Endodermal cell (in vitro differentiated cells): ENCODE measurements around the gene GEMIN4. TPM values are rescaled to one million over a fixed set of nuclear protein-coding genes. Genes with fewer than 3 reads are reported as not detected.

Source experiments
- DNase-seq: peaks from one replicate; pipeline ENCODE4 v3.0.0-alpha.2; 2017
- H3K27ac ChIP-seq: 2 replicates; pipeline ENCODE4 v1.5.1; 2013; ENCODE audit warnings: mild to moderate bottlenecking, low read depth, low read length, moderate library complexity
- H3K27me3 ChIP-seq: 2 replicates; pipeline ENCODE4 v1.6.1; 2013; ENCODE audit warnings: mild to moderate bottlenecking, low read length, moderate library complexity; ENCODE audit not compliant: insufficient read depth, control insufficient read depth, poor library complexity, severe bottlenecking
- H3K36me3 ChIP-seq: 2 replicates; pipeline ENCODE4 v1.7.0; 2013; ENCODE audit warnings: mild to moderate bottlenecking, low read length, moderate library complexity; ENCODE audit not compliant: control insufficient read depth, insufficient read depth
- H3K4me1 ChIP-seq: one replicate; pipeline ENCODE4 v1.7.0; 2013; ENCODE audit warnings: low read length; ENCODE audit not compliant: control insufficient read depth, insufficient read depth
- H3K4me3 ChIP-seq: 2 replicates; pipeline ENCODE4 v1.5.1; 2013; ENCODE audit warnings: mild to moderate bottlenecking, low read length, moderate library complexity
- H3K9ac ChIP-seq: 2 replicates; pipeline ENCODE4 v1.6.1; 2013; ENCODE audit warnings: mild to moderate bottlenecking, low read length, moderate library complexity; ENCODE audit not compliant: poor library complexity, severe bottlenecking; ENCODE audit errors: extremely low read depth
- H3K9me3 ChIP-seq: 2 replicates; pipeline ENCODE4 v1.6.1; 2013; ENCODE audit warnings: mild to moderate bottlenecking, low read length, moderate library complexity; ENCODE audit not compliant: control insufficient read depth
- H3K27ac Mint-ChIP-seq: 2 replicates; pipeline ENCODE4 v1.8.0; 2020; ENCODE audit warnings: mixed read lengths
- H3K27me3 Mint-ChIP-seq: 2 replicates; pipeline ENCODE4 v1.8.0; 2021; ENCODE audit warnings: mild to moderate bottlenecking, mixed read lengths; ENCODE audit not compliant: insufficient read depth
- H3K36me3 Mint-ChIP-seq: 2 replicates; pipeline ENCODE4 v1.8.0; 2020; ENCODE audit warnings: low read depth, mixed read lengths
- H3K4me1 Mint-ChIP-seq: 2 replicates; pipeline ENCODE4 v1.8.0; 2020; ENCODE audit warnings: mixed read lengths
- H3K4me3 Mint-ChIP-seq: 2 replicates; pipeline ENCODE4 v1.8.0; 2020; ENCODE audit warnings: mild to moderate bottlenecking, moderate library complexity, mixed read lengths
- H3K9me3 Mint-ChIP-seq: 2 replicates; pipeline ENCODE4 v1.8.0; 2020; ENCODE audit warnings: mild to moderate bottlenecking, mixed read lengths
- WGBS, 2 experiments: methylation state at CpG; one replicate each; pipeline versions ENCODE4 v1.1.5 to v1.1.7; 2013; ENCODE audit warnings: missing lambda C conversion rate in 2 of 2, mixed read lengths in 1 of 2; ENCODE audit not compliant: insufficient coverage in 1 of 2, insufficient read length in 1 of 2; 5-methylcytosine and 5-hydroxymethylcytosine counted together
- total RNA-seq, 2 donors: library from RNA; stranded (reverse); fragmentation: NEBNext Ultra II Directional in 1 of 2; extraction: Animal tissue kit (Norgen Biotek cat#: 25700) in 1 of 2; gene quantifications; 2 replicates in 1 of 2; 3 replicates in 1 of 2; pipeline ENCODE4 v1.2.1, GENCODE V29; 2021
- TF ChIP-seq, protein P1 (sequence below): fragments of 200-600 bp; sonication (generic); conservative IDR thresholded peaks from 2 replicates; pipeline ENCODE4 v1.5.0; 2021; ENCODE audit warnings: antibody characterized with exemption, mild to moderate bottlenecking

GEMIN4 gene
- total RNA-seq, 2 donors from 2014 or later, result 30.3 to 36.2 TPM

GRCh38 chr17:721540-721937 is 30.5 kb downstream of the GEMIN4 start:
- Mint-ChIP-seq H3K27ac (no peak overlapping the region), H3K9me3 (no peaks in the 10 kb centered on the region), H3K36me3 (no peaks in the 10 kb centered on the region), H3K27me3 (peaks cover 23% of the 10 kb centered on the region), H3K4me3 (no peak overlapping the region), H3K4me1 (peaks cover 4% of the 10 kb centered on the region)
- WGBS, 2 experiments, result 80 to 89% methylated on average over 5 of the region's 5 CpGs
- H3K36me3 ChIP-seq, result no peaks in the 10 kb centered on the region
- no peaks in the 10 kb centered on the region for H3K4me1 ChIP-seq
- peaks cover 9% of the 10 kb centered on the region for H3K27me3 ChIP-seq
- no peak for DNase-seq
- TF ChIP-seq, protein P1, sequence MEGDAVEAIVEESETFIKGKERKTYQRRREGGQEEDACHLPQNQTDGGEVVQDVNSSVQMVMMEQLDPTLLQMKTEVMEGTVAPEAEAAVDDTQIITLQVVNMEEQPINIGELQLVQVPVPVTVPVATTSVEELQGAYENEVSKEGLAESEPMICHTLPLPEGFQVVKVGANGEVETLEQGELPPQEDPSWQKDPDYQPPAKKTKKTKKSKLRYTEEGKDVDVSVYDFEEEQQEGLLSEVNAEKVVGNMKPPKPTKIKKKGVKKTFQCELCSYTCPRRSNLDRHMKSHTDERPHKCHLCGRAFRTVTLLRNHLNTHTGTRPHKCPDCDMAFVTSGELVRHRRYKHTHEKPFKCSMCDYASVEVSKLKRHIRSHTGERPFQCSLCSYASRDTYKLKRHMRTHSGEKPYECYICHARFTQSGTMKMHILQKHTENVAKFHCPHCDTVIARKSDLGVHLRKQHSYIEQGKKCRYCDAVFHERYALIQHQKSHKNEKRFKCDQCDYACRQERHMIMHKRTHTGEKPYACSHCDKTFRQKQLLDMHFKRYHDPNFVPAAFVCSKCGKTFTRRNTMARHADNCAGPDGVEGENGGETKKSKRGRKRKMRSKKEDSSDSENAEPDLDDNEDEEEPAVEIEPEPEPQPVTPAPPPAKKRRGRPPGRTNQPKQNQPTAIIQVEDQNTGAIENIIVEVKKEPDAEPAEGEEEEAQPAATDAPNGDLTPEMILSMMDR, result no peak
- H3K9ac ChIP-seq, result no peak overlapping the region
- H3K4me3 ChIP-seq, result no peak overlapping the region
- no peaks in the 10 kb centered on the region for H3K9me3 ChIP-seq
- no peak overlapping the region for H3K27ac ChIP-seq

GRCh38 chr17:720706-721539 is 31.1 kb downstream of the GEMIN4 start:
- no peak for DNase-seq
- no peaks in the 10 kb centered on the region for H3K4me1 ChIP-seq
- no peak overlapping the region for H3K27ac ChIP-seq
- peaks cover 9% of the 10 kb centered on the region for H3K27me3 ChIP-seq
- TF ChIP-seq, protein P1, result no peak
- Mint-ChIP-seq H3K36me3 (no peaks in the 10 kb centered on the region), H3K27me3 (peaks cover 23% of the 10 kb centered on the region), H3K9me3 (no peaks in the 10 kb centered on the region), H3K27ac (no peak overlapping the region), H3K4me1 (no peaks in the 10 kb centered on the region), H3K4me3 (no peak overlapping the region)
- no peaks in the 10 kb centered on the region for H3K36me3 ChIP-seq
- no peak overlapping the region for H3K4me3 ChIP-seq
- WGBS, 2 experiments, result 86 to 90% methylated on average over 10 to 13 of the region's 13 CpGs
- H3K9ac ChIP-seq, result no peak overlapping the region
- no peaks in the 10 kb centered on the region for H3K9me3 ChIP-seq

- Histone ChIP-seq H3K9ac (no peak overlapping the region), H3K4me3 (no peak overlapping the region), H3K27me3 (peaks cover 9% of the 10 kb centered on the region), H3K9me3 (no peaks in the 10 kb centered on the region), H3K36me3 (no peaks in the 10 kb centered on the region), H3K27ac (no peak overlapping the region), H3K4me1 (no peaks in the 10 kb centered on the region)
- Mint-ChIP-seq H3K4me1 (peaks cover 7% of the 10 kb centered on the region), H3K9me3 (no peaks in the 10 kb centered on the region), H3K27me3 (peaks cover 19% of the 10 kb centered on the region), H3K4me3 (no peak overlapping the region), H3K36me3 (no peaks in the 10 kb centered on the region), H3K27ac (no peak overlapping the region)
- WGBS, 2 experiments, result 94 to 98% methylated on average over 3 to 5 of the region's 5 CpGs
- no peak for DNase-seq
- TF ChIP-seq, protein P1, result no peak
These were observed 34.0 kb downstream of the GEMIN4 start for GRCh38 chr17:718075-718474.
